Uterus (tissue), 4 donors: Measurements from ENCODE around the gene NUDCD2. TPM values are rescaled to one million over a fixed set of nuclear protein-coding genes. Genes with fewer than 3 reads are reported as not detected.

Experiments used
- DNase-seq, 2 donors: peaks; one replicate each; pipeline ENCODE4 v3.0.0-alpha.2; 2019 to 2020
- H3K27ac ChIP-seq, 2 donors: fragments of 200-600 bp; sonication (generic); 1 replicate in 1 of 2; 2 replicates in 1 of 2; pipeline ENCODE4 v1.5.1; 2016 to 2018
- H3K27me3 ChIP-seq, 2 donors: fragments of 200-600 bp; sonication (generic); one replicate each; pipeline ENCODE4 v1.5.1; 2018 to 2019; ENCODE audit warnings: control low read depth in 1 of 2
- H3K36me3 ChIP-seq, 2 donors: fragments of 200-600 bp; sonication (generic); one replicate each; pipeline ENCODE4 v1.5.1; 2019; ENCODE audit warnings: control low read depth in 1 of 2
- H3K4me1 ChIP-seq, 2 donors: fragments of 200-600 bp; sonication (generic); one replicate each; pipeline ENCODE4 v1.5.1; 2018 to 2019; ENCODE audit warnings: control low read depth in 1 of 2
- H3K4me3 ChIP-seq, 2 donors: fragments of 200-600 bp; sonication (generic); 1 replicate in 1 of 2; 2 replicates in 1 of 2; pipeline ENCODE4 v1.5.1; 2018 to 2019; ENCODE audit warnings: mild to moderate bottlenecking in 1 of 2
- H3K9me3 ChIP-seq, 2 donors: fragments of 200-600 bp; sonication (generic); one replicate each; pipeline ENCODE4 v1.5.1; 2019; ENCODE audit warnings: control low read depth in 1 of 2
- CTCF ChIP-seq, 4 experiments: fragments of 200-600 bp in 2 of 4; fragments of 450-650 bp in 2 of 4; sonication (generic) in 2 of 4; IDR thresholded peaks; one replicate each; pipeline ENCODE4 v1.5.1; 2016 to 2019; ENCODE audit warnings: antibody characterized with exemption in 4 of 4, mild to moderate bottlenecking in 2 of 4, moderate library complexity in 1 of 4
- POLR2A ChIP-seq, 2 donors: fragments of 450-650 bp; IDR thresholded peaks; one replicate each; pipeline ENCODE4 v1.6.1; 2016; ENCODE audit warnings: antibody characterized with exemption in 2 of 2, mild to moderate bottlenecking in 1 of 2, moderate library complexity in 1 of 2
- intact Hi-C: fragments of 100-400 bp; cut with DNase I; formaldehyde crosslinking; loops from one replicate; pipeline ENCODE4 v1.15.1; 2023; ENCODE audit warnings: low total_unique reads
- total RNA-seq, 4 donors: library from RNA; depleted of rRNA in 3 of 4; stranded (reverse); fragments of >200 nt in 3 of 4; gene quantifications; one replicate each; pipeline versions ENCODE4 v1.1.0 to v1.2.4, GENCODE V29; 2014 to 2023
- donor health status: DM: yes; HTN: yes; CAD: no.

Gene NUDCD2
- total RNA-seq, 4 donors from 2014 or later = 7.6 to 24.8 (median 9.8) TPM

GRCh38 chr5:163505368-163506094, 45.6 kb upstream of the NUDCD2 start, which contains the start of gene MAT2B:
MAT2B (plus strand) TSS chr5:163505619; CDS start chr5:163505687, 68 bp downstream.
- H3K36me3 ChIP-seq = no peaks in the 10 kb centered on the region
- TF ChIP-seq CTCF (IDR thresholded peaks at IDR 0.05) (peak in 3 of 4 experiments; percentile 41 to 71 (median 54)), POLR2A (IDR thresholded peaks at IDR 0.05) (peak; percentile 92 to 93)
- no peaks in the 10 kb centered on the region for H3K9me3 ChIP-seq
- peaks cover 8 to 11% of the 10 kb centered on the region in 2 donors for H3K4me1 ChIP-seq
- no peaks in the 10 kb centered on the region for H3K27me3 ChIP-seq
- peak within 1 kb of the TSS; percentile 71 to 88 for H3K4me3 ChIP-seq
- DNase-seq = peak; percentile 93 to 95
- H3K27ac ChIP-seq = peak within 1 kb of the TSS; percentile 96 to 98
- intact Hi-C loops = no loop called here

GRCh38 chr5:163505049-163505367, 45.1 kb upstream of the NUDCD2 start:
- DNase-seq = no peak

GRCh38 chr5:163504079-163504931, 44.4 kb upstream of the NUDCD2 start:
- peaks cover 8 to 11% of the 10 kb centered on the region in 2 donors for H3K4me1 ChIP-seq
- peak overlapping the region; percentile 96 to 98 for H3K27ac ChIP-seq
- no peaks in the 10 kb centered on the region for H3K9me3 ChIP-seq
- intact Hi-C loops = no loop called here
- H3K27me3 ChIP-seq = no peaks in the 10 kb centered on the region
- no peaks in the 10 kb centered on the region for H3K36me3 ChIP-seq
- H3K4me3 ChIP-seq = peak overlapping the region; percentile 71 to 88
- DNase-seq = peak; percentile 27 to 37
- TF ChIP-seq CTCF (IDR thresholded peaks at IDR 0.05) (no peak), POLR2A (IDR thresholded peaks at IDR 0.05) (no peak)

More at GRCh38 chr5:163505049-163505367, 45.1 kb upstream of the NUDCD2 start:
- peak overlapping the region; percentile 71 to 88 for H3K4me3 ChIP-seq
- peaks cover 8 to 11% of the 10 kb centered on the region in 2 donors for H3K4me1 ChIP-seq
- no peak for TF ChIP-seq POLR2A (IDR thresholded peaks at IDR 0.05)
- TF ChIP-seq CTCF (IDR thresholded peaks at IDR 0.05) = no peak
- no peaks in the 10 kb centered on the region for H3K36me3 ChIP-seq
- H3K27ac ChIP-seq = peak overlapping the region; percentile 96 to 98
- intact Hi-C loops = no loop called here
- no peaks in the 10 kb centered on the region for H3K9me3 ChIP-seq
- H3K27me3 ChIP-seq = no peaks in the 10 kb centered on the region

- intact Hi-C loops = no loop called here
- no peaks in the 10 kb centered on the region for H3K36me3 ChIP-seq
- peaks cover 8 to 11% of the 10 kb centered on the region in 2 donors for H3K4me1 ChIP-seq
- H3K27me3 ChIP-seq = no peaks in the 10 kb centered on the region
- DNase-seq = peak; percentile 56 to 72
- TF ChIP-seq POLR2A (IDR thresholded peaks at IDR 0.05) (peak in 1 of 2 donors; percentile 19), CTCF (IDR thresholded peaks at IDR 0.05) (peak; percentile 22 to 43 (median 30))
- H3K27ac ChIP-seq = peak overlapping the region; percentile 96 to 98
- H3K4me3 ChIP-seq = peak overlapping the region; percentile 71 to 88
- H3K9me3 ChIP-seq = no peaks in the 10 kb centered on the region
Observed at GRCh38 chr5:163503106-163504078, 43.5 kb upstream of the NUDCD2 start.
